HFF-Myc (cell line): ENCODE measurements around the gene STXBP3.

Experiments used
- DNase-seq: peaks from one replicate; pipeline ENCODE4 v3.0.0-alpha.2; 2011; ENCODE audit warnings: low read depth; ENCODE audit errors: extremely low read depth
- H3K4me3 ChIP-seq: replicated peaks from 2 replicates; pipeline ENCODE4 v1.5.1; 2011; ENCODE audit warnings: low read depth, mild to moderate bottlenecking, control low read depth, low read length
- CTCF ChIP-seq: IDR thresholded peaks from 2 replicates; pipeline ENCODE4 v1.5.1; 2012; ENCODE audit warnings: mild to moderate bottlenecking, low read depth, low read length, control low read depth; ENCODE audit errors: missing control alignments

Gene STXBP3

GRCh38 chr1:108832929-108833328, 86.5 kb downstream of the STXBP3 start:
- DNase-seq: no peak
- TF ChIP-seq CTCF: no peak
- no peak overlapping the region for H3K4me3 ChIP-seq

- no peak overlapping the region for H3K4me3 ChIP-seq
- no peak for TF ChIP-seq CTCF
- DNase-seq: no peak
Measured at GRCh38 chr1:108841703-108842102, 95.2 kb downstream of the STXBP3 start.

- no peak overlapping the region for H3K4me3 ChIP-seq
- no peak for DNase-seq
- no peak for TF ChIP-seq CTCF
Measured at GRCh38 chr1:108842525-108843181, 96.2 kb downstream of the STXBP3 start.

- no peak overlapping the region for H3K4me3 ChIP-seq
- no peak for TF ChIP-seq CTCF
- DNase-seq: no peak
Measured at GRCh38 chr1:108843390-108844137, 97.1 kb downstream of the STXBP3 start.

GRCh38 chr1:108845446-108845845, 99.0 kb downstream of the STXBP3 start:
- no peak for TF ChIP-seq CTCF
- H3K4me3 ChIP-seq: no peak overlapping the region
- DNase-seq: no peak

GRCh38 chr1:108845991-108846390, 99.5 kb downstream of the STXBP3 start:
- DNase-seq: no peak

More at GRCh38 chr1:108845991-108846390, 99.5 kb downstream of the STXBP3 start:
- no peak for TF ChIP-seq CTCF
- no peak overlapping the region for H3K4me3 ChIP-seq
